ENCODE measurements around the gene SLN. TPM values are rescaled to one million over a fixed set of nuclear protein-coding genes. Genes with fewer than 3 reads are reported as not detected.

Gene SLN
- total RNA-seq, 4 donors from 2014 or later = 2.7 TPM; not detected in 3

- TF ChIP-seq POLR2A (IDR thresholded peaks at IDR 0.05) (no peak), POLR2AphosphoS5 (IDR thresholded peaks at IDR 0.05) (no peak), EP300 (IDR thresholded peaks at IDR 0.05) (no peak), CTCF (IDR thresholded peaks at IDR 0.05) (no peak)
- ATAC-seq = no peak
Observed at GRCh38 chr11:107675902-107676301, 36.0 kb downstream of the SLN start.

GRCh38 chr11:107669893-107670601, 41.8 kb downstream of the SLN start:
- ATAC-seq = no peak
- H3K27me3 ChIP-seq = peaks cover 4% of the 10 kb centered on the region
- H3K27ac ChIP-seq = no peak overlapping the region
- H3K4me3 ChIP-seq = no peak overlapping the region
- WGBS, 2 donors (ENCODE audit: low coverage in 1 of 2) = 53 to 58% methylated on average over 3 of the region's 4 CpGs
- H3K36me3 ChIP-seq = no peaks in the 10 kb centered on the region
- no peaks in the 10 kb centered on the region for H3K9me3 ChIP-seq
- no peak for TF ChIP-seq POLR2A (IDR thresholded peaks at IDR 0.05)
- TF ChIP-seq CTCF (IDR thresholded peaks at IDR 0.05) = no peak
- no peak for TF ChIP-seq POLR2AphosphoS5 (IDR thresholded peaks at IDR 0.05)
- TF ChIP-seq EP300 (IDR thresholded peaks at IDR 0.05) = no peak
- no peaks in the 10 kb centered on the region for H3K4me1 ChIP-seq

More at GRCh38 chr11:107675902-107676301, 36.0 kb downstream of the SLN start:
- no peaks in the 10 kb centered on the region for H3K4me1 ChIP-seq
- no peak overlapping the region for H3K27ac ChIP-seq
- 50 to 76% methylated on average over 2 of the region's 2 CpGs for WGBS, 2 donors (ENCODE audit: low coverage in 1 of 2)
- no peaks in the 10 kb centered on the region for H3K36me3 ChIP-seq
- no peaks in the 10 kb centered on the region for H3K9me3 ChIP-seq
- peaks cover 4% of the 10 kb centered on the region for H3K27me3 ChIP-seq
- no peak overlapping the region for H3K4me3 ChIP-seq

GRCh38 chr11:107669191-107669740, 42.6 kb downstream of the SLN start:
- 81 to 90% methylated on average over 8 of the region's 11 CpGs for WGBS, 2 donors (ENCODE audit: low coverage in 1 of 2)
- H3K36me3 ChIP-seq = no peaks in the 10 kb centered on the region
- TF ChIP-seq POLR2AphosphoS5 (IDR thresholded peaks at IDR 0.05) (no peak), POLR2A (IDR thresholded peaks at IDR 0.05) (no peak), CTCF (IDR thresholded peaks at IDR 0.05) (no peak), EP300 (IDR thresholded peaks at IDR 0.05) (no peak)
- no peaks in the 10 kb centered on the region for H3K4me1 ChIP-seq
- H3K27ac ChIP-seq = no peak overlapping the region
- H3K4me3 ChIP-seq = no peak overlapping the region
- H3K27me3 ChIP-seq = peaks cover 4% of the 10 kb centered on the region
- ATAC-seq = no peak
- no peaks in the 10 kb centered on the region for H3K9me3 ChIP-seq

GRCh38 chr11:107666911-107667613, 44.8 kb downstream of the SLN start:
- no peaks in the 10 kb centered on the region for H3K4me1 ChIP-seq
- H3K27ac ChIP-seq = no peak overlapping the region
- ATAC-seq = no peak
- H3K27me3 ChIP-seq = peaks cover 4% of the 10 kb centered on the region
- TF ChIP-seq POLR2A (IDR thresholded peaks at IDR 0.05) (no peak), EP300 (IDR thresholded peaks at IDR 0.05) (no peak), POLR2AphosphoS5 (IDR thresholded peaks at IDR 0.05) (no peak)
- no peaks in the 10 kb centered on the region for H3K36me3 ChIP-seq
- 48 to 78% methylated on average over 4 to 6 of the region's 8 CpGs for WGBS, 2 donors (ENCODE audit: low coverage in 1 of 2)
- no peaks in the 10 kb centered on the region for H3K9me3 ChIP-seq
- no peak overlapping the region for H3K4me3 ChIP-seq

- H3K27me3 ChIP-seq = no peaks in the 10 kb centered on the region
- H3K4me3 ChIP-seq = no peak overlapping the region
- H3K4me1 ChIP-seq = no peaks in the 10 kb centered on the region
- no peak overlapping the region for H3K27ac ChIP-seq
- H3K9me3 ChIP-seq = no peaks in the 10 kb centered on the region
- TF ChIP-seq POLR2A (IDR thresholded peaks at IDR 0.05) = no peak
- no peak for TF ChIP-seq POLR2AphosphoS5 (IDR thresholded peaks at IDR 0.05)
- TF ChIP-seq EP300 (IDR thresholded peaks at IDR 0.05) = no peak
- no peak for TF ChIP-seq CTCF (IDR thresholded peaks at IDR 0.05)
- WGBS, 2 donors (ENCODE audit: low coverage in 1 of 2) = 57 to 59% methylated on average over 9 to 10 of the region's 10 CpGs
- ATAC-seq = no peak
- no peaks in the 10 kb centered on the region for H3K36me3 ChIP-seq
Observed at GRCh38 chr11:107665018-107665417, 46.8 kb downstream of the SLN start.
